ENCODE results near the gene AKR1A1. TPM values are rescaled to one million over a fixed set of nuclear protein-coding genes. Genes with fewer than 3 reads are reported as not detected.
A peak's percentile ranks its signal among the peaks of the same experiment; 100 is the strongest.

Gene AKR1A1
- total and polyA plus RNA-seq, 5 donors from 2014 or later, result 53.1 to 117 (median 93.9) TPM

- Mint-ChIP-seq H3K4me3 (no peak overlapping the region), H3K27me3 (peaks cover 16% of the 10 kb centered on the region), H3K36me3 (no peaks in the 10 kb centered on the region), H3K27ac (no peak overlapping the region), H3K4me1 (peaks cover 0 to 2% (median 0%) of the 10 kb centered on the region in 4 donors), H3K9me3 (no peaks in the 10 kb centered on the region)
- H3K4me1 ChIP-seq (ENCODE audit: control insufficient read depth, insufficient read depth, low read length, poor library complexity, severe bottlenecking), result no peaks in the 10 kb centered on the region
- H3K27ac ChIP-seq (ENCODE audit: insufficient read depth, low read length, poor library complexity, severe bottlenecking), result no peak overlapping the region
- H3K36me3 ChIP-seq (ENCODE audit: control insufficient read depth, insufficient read depth, low read length), result no peaks in the 10 kb centered on the region
- DNase-seq, result no peak
- H3K9me3 ChIP-seq (ENCODE audit: control insufficient read depth in 2 of 2, low read length in 2 of 2), result no peaks in the 10 kb centered on the region
- H3K27me3 ChIP-seq (ENCODE audit: control insufficient read depth, insufficient read depth, low read length), result no peaks in the 10 kb centered on the region
- ATAC-seq (ENCODE audit: low read depth in 2 of 2), result no peak
- H3K4me3 ChIP-seq (ENCODE audit: low read depth, low read length), result no peak overlapping the region
These were observed 19.9 kb upstream of the AKR1A1 start for GRCh38 chr1:45530632-45531135.

- Histone ChIP-seq H3K36me3 (ENCODE audit: control insufficient read depth, insufficient read depth, low read length) (no peaks in the 10 kb centered on the region), H3K4me1 (ENCODE audit: control insufficient read depth, insufficient read depth, low read length, poor library complexity, severe bottlenecking) (no peaks in the 10 kb centered on the region), H3K27me3 (ENCODE audit: control insufficient read depth, insufficient read depth, low read length) (no peaks in the 10 kb centered on the region), H3K9me3 (ENCODE audit: control insufficient read depth in 2 of 2, low read length in 2 of 2) (no peaks in the 10 kb centered on the region), H3K4me3 (ENCODE audit: low read depth, low read length) (no peak overlapping the region), H3K27ac (ENCODE audit: insufficient read depth, low read length, poor library complexity, severe bottlenecking) (no peak overlapping the region)
- Mint-ChIP-seq H3K36me3 (no peaks in the 10 kb centered on the region), H3K9me3 (no peaks in the 10 kb centered on the region), H3K27me3 (peaks cover 10% of the 10 kb centered on the region), H3K27ac (no peak overlapping the region), H3K4me1 (peaks cover 0 to 9% (median 3%) of the 10 kb centered on the region in 4 donors), H3K4me3 (no peak overlapping the region)
- DNase-seq (no peak), ATAC-seq (ENCODE audit: low read depth in 2 of 2) (no peak)
These were observed 18.8 kb upstream of the AKR1A1 start for GRCh38 chr1:45531873-45532272.

- H3K27me3 Mint-ChIP-seq, result no peaks in the 10 kb centered on the region
- H3K36me3 ChIP-seq (ENCODE audit: control insufficient read depth, insufficient read depth, low read length), result no peaks in the 10 kb centered on the region
- H3K27me3 ChIP-seq (ENCODE audit: control insufficient read depth, insufficient read depth, low read length), result no peaks in the 10 kb centered on the region
- no peak for DNase-seq
- peaks cover 0 to 1% (median 0%) of the 10 kb centered on the region in 7 donors for H3K9me3 Mint-ChIP-seq
- no peak overlapping the region for H3K27ac ChIP-seq (ENCODE audit: insufficient read depth, low read length, poor library complexity, severe bottlenecking)
- peaks cover 3 to 9% (median 4%) of the 10 kb centered on the region in 4 donors for H3K4me1 Mint-ChIP-seq
- no peak overlapping the region for H3K4me3 ChIP-seq (ENCODE audit: low read depth, low read length)
- no peak overlapping the region for H3K4me3 Mint-ChIP-seq
- no peak overlapping the region for H3K27ac Mint-ChIP-seq
- H3K9me3 ChIP-seq (ENCODE audit: control insufficient read depth in 2 of 2, low read length in 2 of 2), result no peaks in the 10 kb centered on the region
- no peaks in the 10 kb centered on the region for H3K36me3 Mint-ChIP-seq
- H3K4me1 ChIP-seq (ENCODE audit: control insufficient read depth, insufficient read depth, low read length, poor library complexity, severe bottlenecking), result no peaks in the 10 kb centered on the region
- ATAC-seq (ENCODE audit: low read depth in 2 of 2), result no peak
These were observed 14.4 kb upstream of the AKR1A1 start for GRCh38 chr1:45535988-45536766.

- Mint-ChIP-seq H3K36me3 (no peaks in the 10 kb centered on the region), H3K4me3 (no peak overlapping the region), H3K9me3 (peaks cover 0 to 1% (median 0%) of the 10 kb centered on the region in 7 donors), H3K27ac (no peak overlapping the region), H3K4me1 (peaks cover 3 to 9% (median 4%) of the 10 kb centered on the region in 4 donors), H3K27me3 (no peaks in the 10 kb centered on the region)
- H3K36me3 ChIP-seq (ENCODE audit: control insufficient read depth, insufficient read depth, low read length), result no peaks in the 10 kb centered on the region
- ATAC-seq (ENCODE audit: low read depth in 2 of 2), result no peak
- DNase-seq, result no peak
- no peaks in the 10 kb centered on the region for H3K27me3 ChIP-seq (ENCODE audit: control insufficient read depth, insufficient read depth, low read length)
- H3K27ac ChIP-seq (ENCODE audit: insufficient read depth, low read length, poor library complexity, severe bottlenecking), result no peak overlapping the region
- no peak overlapping the region for H3K4me3 ChIP-seq (ENCODE audit: low read depth, low read length)
- H3K4me1 ChIP-seq (ENCODE audit: control insufficient read depth, insufficient read depth, low read length, poor library complexity, severe bottlenecking), result no peaks in the 10 kb centered on the region
- no peaks in the 10 kb centered on the region for H3K9me3 ChIP-seq (ENCODE audit: control insufficient read depth in 2 of 2, low read length in 2 of 2)
These were observed 13.7 kb upstream of the AKR1A1 start for GRCh38 chr1:45536886-45537285.

- Mint-ChIP-seq H3K9me3 (peaks cover 0 to 1% (median 0%) of the 10 kb centered on the region in 7 donors), H3K4me3 (no peak overlapping the region), H3K27ac (peak overlapping the region in 1 of 3 donors; percentile 84), H3K36me3 (no peaks in the 10 kb centered on the region), H3K4me1 (peaks cover 21 to 30% (median 25%) of the 10 kb centered on the region in 4 donors), H3K27me3 (no peaks in the 10 kb centered on the region)
- Histone ChIP-seq H3K4me3 (ENCODE audit: low read depth, low read length) (no peak overlapping the region), H3K9me3 (ENCODE audit: control insufficient read depth in 2 of 2, low read length in 2 of 2) (no peaks in the 10 kb centered on the region), H3K27ac (ENCODE audit: insufficient read depth, low read length, poor library complexity, severe bottlenecking) (no peak overlapping the region), H3K27me3 (ENCODE audit: control insufficient read depth, insufficient read depth, low read length) (no peaks in the 10 kb centered on the region), H3K36me3 (ENCODE audit: control insufficient read depth, insufficient read depth, low read length) (no peaks in the 10 kb centered on the region), H3K4me1 (ENCODE audit: control insufficient read depth, insufficient read depth, low read length, poor library complexity, severe bottlenecking) (peaks cover 19% of the 10 kb centered on the region)
- ATAC-seq (ENCODE audit: low read depth in 2 of 2) (no peak), DNase-seq (no peak)
These were observed 9.4 kb upstream of the AKR1A1 start for GRCh38 chr1:45541193-45541592.

- no peak for ATAC-seq (ENCODE audit: low read depth in 2 of 2)
- H3K9me3 ChIP-seq (ENCODE audit: control insufficient read depth in 2 of 2, low read length in 2 of 2), result no peaks in the 10 kb centered on the region
- no peaks in the 10 kb centered on the region for H3K36me3 ChIP-seq (ENCODE audit: control insufficient read depth, insufficient read depth, low read length)
- H3K4me3 ChIP-seq (ENCODE audit: low read depth, low read length), result no peak overlapping the region
- peaks cover 0 to 1% (median 0%) of the 10 kb centered on the region in 7 donors for H3K9me3 Mint-ChIP-seq
- H3K27me3 ChIP-seq (ENCODE audit: control insufficient read depth, insufficient read depth, low read length), result no peaks in the 10 kb centered on the region
- H3K4me1 ChIP-seq (ENCODE audit: control insufficient read depth, insufficient read depth, low read length, poor library complexity, severe bottlenecking), result peaks cover 19% of the 10 kb centered on the region
- peaks cover 21 to 28% (median 22%) of the 10 kb centered on the region in 4 donors for H3K4me1 Mint-ChIP-seq
- no peak overlapping the region for H3K4me3 Mint-ChIP-seq
- H3K36me3 Mint-ChIP-seq, result no peaks in the 10 kb centered on the region
- H3K27ac ChIP-seq (ENCODE audit: insufficient read depth, low read length, poor library complexity, severe bottlenecking), result no peak overlapping the region
- peak overlapping the region in 1 of 3 donors; percentile 52 for H3K27ac Mint-ChIP-seq
- H3K27me3 Mint-ChIP-seq, result no peaks in the 10 kb centered on the region
- no peak for DNase-seq
These were observed 8.0 kb upstream of the AKR1A1 start for GRCh38 chr1:45542591-45542990.

- peak; percentile 88 to 93 for ATAC-seq (ENCODE audit: low read depth in 2 of 2)
- Histone ChIP-seq H3K4me1 (ENCODE audit: control insufficient read depth, insufficient read depth, low read length, poor library complexity, severe bottlenecking) (peaks cover 19% of the 10 kb centered on the region), H3K27me3 (ENCODE audit: control insufficient read depth, insufficient read depth, low read length) (no peaks in the 10 kb centered on the region), H3K9me3 (ENCODE audit: control insufficient read depth in 2 of 2, low read length in 2 of 2) (no peaks in the 10 kb centered on the region), H3K27ac (ENCODE audit: insufficient read depth, low read length, poor library complexity, severe bottlenecking) (peak overlapping the region; percentile 70), H3K36me3 (ENCODE audit: control insufficient read depth, insufficient read depth, low read length) (no peaks in the 10 kb centered on the region), H3K4me3 (ENCODE audit: low read depth, low read length) (peak overlapping the region; percentile 70)
- DNase-seq, result peak; percentile 49 to 71 (median 60)
- H3K4me1 Mint-ChIP-seq, result peaks cover 21 to 28% (median 22%) of the 10 kb centered on the region in 4 donors
- H3K27me3 Mint-ChIP-seq, result no peaks in the 10 kb centered on the region
- no peaks in the 10 kb centered on the region for H3K36me3 Mint-ChIP-seq
- peaks cover 0 to 1% (median 0%) of the 10 kb centered on the region in 7 donors for H3K9me3 Mint-ChIP-seq
- H3K4me3 Mint-ChIP-seq, result peak overlapping the region; percentile 45 to 77 (median 69)
- H3K27ac Mint-ChIP-seq, result peak overlapping the region in 2 of 3 donors; percentile 77 to 81
These were observed 6.8 kb upstream of the AKR1A1 start for GRCh38 chr1:45543581-45544417.
